NCI-H2081 treated with DMSO at 0.1 percent for 48 hours (cell line): Measurements from ENCODE around the gene WEE2.
"Not testable (repeated sequence)": the region's sequence is repeated elsewhere in the genome, so short reads cannot be mapped to it uniquely, and the experiment has no call there.

Experiments used
- DNase-seq: peaks from one replicate; lab custom pipeline; 2025; lab: John Stamatoyannopoulos, UW

The WEE2 gene

GRCh38 chr7:141708351-141708750, at the start of gene WEE2:
WEE2 (plus strand) TSS chr7:141708353; CDS start chr7:141708759, 406 bp downstream.
- DNase-seq = no peak

DNA sequence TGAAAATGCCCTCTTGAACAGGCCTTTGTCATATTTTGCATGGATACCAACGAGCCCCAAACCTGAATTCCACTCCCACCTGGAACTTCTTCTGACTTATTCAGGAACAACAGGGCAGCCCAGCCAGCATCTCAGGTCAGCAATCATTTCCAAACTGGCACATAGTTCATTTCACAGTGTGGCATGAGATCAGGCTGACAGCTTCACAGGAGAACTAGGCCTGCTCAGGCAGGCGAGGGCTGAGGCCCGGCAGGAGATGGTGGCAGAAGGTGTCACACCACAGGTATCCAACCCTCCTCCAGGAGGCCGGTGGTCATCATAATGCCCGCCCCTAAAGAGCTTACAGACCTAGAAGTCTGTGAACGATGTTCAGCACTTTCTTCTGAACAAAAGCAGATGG, 48.7 kb upstream of the WEE2 start:
- DNase-seq = no peak

- DNase-seq = no peak
Observed at GRCh38 chr7:141660259-141660658, 47.9 kb upstream of the WEE2 start.

DNA sequence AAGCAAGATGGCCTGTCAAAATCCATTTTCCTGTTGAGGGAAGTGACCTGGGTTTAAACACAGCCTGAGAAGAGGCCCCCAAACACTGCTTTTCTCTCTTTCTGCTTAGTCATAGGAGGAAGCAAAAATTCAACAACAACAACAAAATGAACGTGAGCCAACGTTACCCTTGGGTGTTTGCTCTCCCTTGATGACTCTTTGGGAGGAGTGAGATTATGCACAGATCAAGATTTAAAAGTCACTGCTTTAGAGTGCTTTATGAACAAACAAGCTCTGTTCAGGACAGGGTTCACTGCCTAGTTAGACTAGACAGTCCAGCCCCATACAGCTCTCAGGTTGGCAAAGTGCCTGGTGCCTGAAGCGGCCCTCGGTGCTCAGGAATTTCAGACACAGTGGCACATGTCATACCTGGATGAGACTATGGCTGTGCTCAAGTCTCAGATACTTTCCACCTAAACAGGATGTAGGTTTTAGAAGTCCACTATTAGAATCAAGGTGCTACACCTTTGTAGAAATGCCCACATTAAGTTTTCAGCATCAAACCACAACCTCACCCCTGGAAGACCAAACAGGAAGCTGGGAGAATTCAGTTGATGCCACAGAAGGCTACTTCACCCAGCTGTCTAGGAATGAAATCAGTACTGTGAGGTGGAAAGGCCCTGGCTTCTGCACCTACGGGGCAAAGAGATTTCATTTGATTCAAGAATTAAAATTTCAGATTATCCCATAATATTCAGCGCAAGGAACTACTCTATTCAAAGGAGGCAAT, 44.9 kb upstream of the WEE2 start:
- DNase-seq = no peak

- DNase-seq = no peak
Observed at GRCh38 chr7:141664450-141664849, 43.7 kb upstream of the WEE2 start.

DNA sequence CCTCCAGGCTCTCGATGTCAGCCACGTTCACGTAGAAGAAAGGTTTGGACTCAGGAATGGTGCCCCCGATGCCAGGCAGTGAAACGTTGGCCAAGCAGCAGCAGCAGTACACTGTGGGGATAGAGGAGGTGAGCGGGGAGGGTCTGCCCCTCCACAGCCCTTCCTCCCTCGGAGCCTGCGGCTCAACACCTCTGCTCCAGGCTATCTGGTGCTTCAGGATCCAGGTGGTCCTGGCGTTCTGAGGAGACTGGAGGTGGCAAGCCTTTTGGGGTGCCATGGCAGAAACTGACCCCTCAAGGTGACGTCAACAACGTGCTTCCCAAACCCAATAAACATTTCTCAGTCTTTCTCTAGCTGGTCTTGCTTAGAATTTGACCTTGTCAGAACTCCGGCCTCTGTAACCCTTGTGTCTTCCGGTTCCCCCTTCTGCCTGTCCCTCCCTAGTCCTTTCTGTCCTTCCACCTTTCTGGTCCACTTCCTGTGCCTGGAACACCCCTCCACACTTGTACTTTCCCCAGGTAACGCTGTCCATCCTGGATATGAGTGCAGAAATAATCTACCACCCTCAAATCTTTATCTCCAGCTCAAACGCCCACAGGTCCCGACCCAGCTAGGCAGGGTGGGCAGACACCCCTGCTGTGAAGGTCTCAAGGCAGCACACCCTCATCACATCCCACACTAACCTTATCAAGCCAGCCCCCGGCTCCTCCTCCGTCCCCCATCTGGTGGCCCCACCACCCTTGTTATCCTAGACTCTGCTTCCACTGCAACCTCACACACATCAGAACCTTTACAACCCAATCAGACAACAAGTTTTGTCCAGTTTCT, 42.7 kb upstream of the WEE2 start:
- no peak for DNase-seq

GRCh38 chr7:141666071-141666470, 42.1 kb upstream of the WEE2 start:
- DNase-seq = no peak

- no peak for DNase-seq
Observed at GRCh38 chr7:141668853-141669252, 39.3 kb upstream of the WEE2 start.

GRCh38 chr7:141671705-141672496, 36.3 kb upstream of the WEE2 start:
- DNase-seq = no peak

- DNase-seq = no peak
Observed at GRCh38 chr7:141673346-141673745, 34.8 kb upstream of the WEE2 start.

- no peak for DNase-seq
Observed at GRCh38 chr7:141674171-141674671, 33.9 kb upstream of the WEE2 start.

- DNase-seq = no peak
Observed at GRCh38 chr7:141674702-141675101, 33.5 kb upstream of the WEE2 start.

DNA sequence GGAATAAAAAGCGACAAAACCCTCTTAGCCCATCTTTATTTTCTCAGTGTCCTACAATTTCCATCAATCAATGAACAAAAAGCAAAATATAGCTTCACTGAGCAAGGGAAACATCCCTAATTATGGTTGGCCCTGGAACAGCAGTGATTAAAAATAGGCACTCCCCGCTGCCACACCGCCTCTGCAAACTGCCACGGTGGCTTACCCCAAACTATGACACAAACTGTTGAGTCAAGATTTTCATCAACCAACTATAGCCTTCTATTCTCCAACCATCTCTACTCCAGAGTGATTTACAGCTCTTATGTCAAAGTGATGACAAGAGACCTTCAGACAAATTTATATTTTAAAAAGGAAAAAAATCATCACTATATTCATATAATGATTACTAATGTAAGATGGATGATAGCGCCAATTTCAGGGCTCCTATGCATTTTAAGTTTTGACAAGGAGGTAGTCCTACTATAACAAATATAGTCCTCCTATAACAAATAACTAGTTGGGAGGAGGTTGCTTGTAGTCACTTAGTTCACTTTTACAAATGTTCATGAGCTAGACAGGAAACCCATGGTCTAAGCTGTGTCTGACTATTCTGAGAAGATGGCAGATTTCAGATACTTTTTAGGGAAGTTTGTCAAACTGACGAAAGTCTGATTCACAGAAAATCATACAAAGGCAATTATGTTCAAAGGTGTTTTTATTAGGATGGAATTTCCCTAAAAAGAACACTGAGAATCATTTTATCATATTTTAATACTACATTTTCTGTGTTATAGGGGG, 32.5 kb upstream of the WEE2 start:
- no peak for DNase-seq

DNA sequence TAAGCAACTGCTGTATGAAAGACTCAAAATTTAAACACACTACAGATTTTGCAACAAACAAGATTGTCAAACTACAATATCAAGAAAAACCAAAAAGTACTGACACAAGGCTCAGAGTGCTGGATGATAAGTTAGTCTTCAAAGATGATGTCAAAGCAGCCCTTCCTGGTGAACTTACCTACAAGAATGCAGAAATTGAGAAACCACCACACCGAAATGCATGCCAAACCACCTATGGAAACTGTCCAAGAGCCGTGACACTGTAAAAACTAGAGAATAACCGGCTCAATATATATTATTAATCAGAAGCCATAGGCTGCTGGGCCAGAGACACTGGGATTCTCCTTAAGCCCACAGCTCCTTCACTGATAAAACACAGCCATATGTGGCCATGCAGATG, 31.5 kb upstream of the WEE2 start:
- no peak for DNase-seq

GRCh38 chr7:141679014-141679413, 29.1 kb upstream of the WEE2 start:
- no peak for DNase-seq

GRCh38 chr7:141685285-141686023, 22.7 kb upstream of the WEE2 start:
- no peak for DNase-seq

DNA sequence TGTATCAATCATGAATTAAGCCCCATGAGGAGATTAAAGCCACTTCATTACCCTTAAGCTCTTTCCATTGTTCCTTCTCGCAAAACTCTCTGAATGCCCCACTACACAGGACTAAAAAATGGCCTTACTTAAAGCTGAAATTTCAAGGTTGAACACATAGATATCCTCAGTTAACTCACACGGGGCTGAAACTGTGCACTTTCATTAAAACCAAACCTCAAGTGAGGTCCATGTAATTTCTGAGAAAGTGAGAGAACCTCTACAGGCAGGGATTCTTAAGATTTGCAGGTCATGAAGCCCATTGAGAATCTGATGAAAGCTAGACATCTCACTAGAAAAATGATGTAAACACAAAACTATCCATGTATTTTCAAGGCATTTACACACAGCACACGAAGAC, 22.1 kb upstream of the WEE2 start:
- DNase-seq = no peak

GRCh38 chr7:141686670-141687069, 21.5 kb upstream of the WEE2 start:
- DNase-seq = no peak

DNA sequence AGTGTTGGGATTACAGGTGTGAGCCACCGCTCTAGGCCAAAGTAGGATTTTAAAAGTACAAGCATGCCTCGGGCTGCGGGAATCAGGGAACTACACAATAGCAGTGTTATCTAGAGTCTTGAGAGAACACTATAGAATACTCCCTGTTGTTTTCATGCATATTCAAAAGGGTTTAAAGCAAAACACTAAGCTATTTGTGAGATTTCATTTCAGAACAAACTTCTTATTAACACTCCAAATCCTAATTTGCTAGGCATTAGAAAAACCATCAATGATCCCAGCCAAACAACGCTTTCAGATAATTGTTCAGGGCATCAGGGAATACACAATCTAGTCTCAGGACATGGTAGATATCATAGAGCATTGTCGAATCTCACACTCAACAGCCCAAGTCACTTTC, 20.1 kb upstream of the WEE2 start:
- no peak for DNase-seq

GRCh38 chr7:141689072-141689825, 18.9 kb upstream of the WEE2 start:
- not testable (repeated sequence) for DNase-seq
